GM12878 (cell line): Measurements from ENCODE around the gene PDGFA. TPM values are rescaled to one million over a fixed set of nuclear protein-coding genes. Genes with fewer than 3 reads are reported as not detected.

Experiments
- BMI1 ChIP-seq: fragments of 450-650 bp; IDR thresholded peaks from 2 replicates; pipeline ENCODE4 v1.6.1; 2016; ENCODE audit warnings: mild to moderate bottlenecking, moderate library complexity, borderline replicate concordance
- CHD1 ChIP-seq: IDR thresholded peaks from 2 replicates; pipeline ENCODE4 v1.6.1; 2012; ENCODE audit warnings: low read depth, low read length, improper control_type of control experiment
- CHD4 ChIP-seq: fragments of 200-600 bp; sonication (generic); IDR thresholded peaks from 2 replicates; pipeline ENCODE4 v1.6.1; 2016; ENCODE audit warnings: mild to moderate bottlenecking
- IKZF1 ChIP-seq: fragments of 450-650 bp; conservative IDR thresholded peaks from 2 replicates; pipeline ENCODE4 v1.6.1; 2017; ENCODE audit warnings: antibody characterized with exemption, mild to moderate bottlenecking
- IRF3 ChIP-seq: fragments of 450-650 bp; IDR thresholded peaks from 2 replicates; pipeline ENCODE4 v1.6.1; 2014; ENCODE audit warnings: mild to moderate bottlenecking
- KDM1A ChIP-seq: fragments of 200-600 bp; sonication (generic); IDR thresholded peaks from 2 replicates; pipeline ENCODE4 v1.6.1; 2016; ENCODE audit warnings: borderline replicate concordance
- MXI1 ChIP-seq: fragments of 150-350 bp; IDR thresholded peaks from 2 replicates; pipeline ENCODE4 v1.6.1; 2011; ENCODE audit warnings: low read depth, mild to moderate bottlenecking, inconsistent platforms, low read length, improper control_type of control experiment
- SP1 ChIP-seq: IDR thresholded peaks from one replicate; pipeline ENCODE4 v1.6.1; 2011; ENCODE audit warnings: low read depth, low read length
- TBL1XR1 ChIP-seq: IDR thresholded peaks from 2 replicates; pipeline ENCODE4 v1.6.1; 2012; ENCODE audit warnings: low read depth, low read length, improper control_type of control experiment
- WRNIP1 ChIP-seq: IDR thresholded peaks from 2 replicates; pipeline ENCODE4 v1.6.1; 2011; ENCODE audit warnings: low read depth, low read length, improper control_type of control experiment, borderline replicate concordance
- polyA plus RNA-seq, 11 experiments: library from polyadenylated mRNA; depleted of rRNA in 4 of 11; unstranded in 6 of 11; stranded (reverse) in 5 of 11; fragments of >200 nt; fragmentation: Nextera tagmentation in 4 of 11; fragmentation: Illumina TruSeq in 1 of 11; extraction: Ambion mirVana in 4 of 11; extraction: Trizol in 1 of 11; gene quantifications; 1 replicate in 1 of 11; 2 replicates in 10 of 11; pipeline versions ENCODE4 v1.2.1 to v1.2.3, GENCODE V29; 2011 to 2016; ENCODE audit warnings: inconsistent platforms in 2 of 11, missing spikeins in 2 of 11, low read depth in 1 of 11
- total RNA-seq, 4 experiments: library from RNA; depleted of rRNA in 3 of 4; stranded (reverse); fragments of >200 nt in 3 of 4; fragmentation: Illumina TruSeq in 1 of 4; extraction: Trizol in 1 of 4; gene quantifications; 2 replicates each; pipeline versions ENCODE4 v1.2.1 to v1.2.3, GENCODE V29; 2013 to 2021
- TF ChIP-seq, protein P1 (sequence below): IDR thresholded peaks from 2 replicates; pipeline ENCODE4 v1.6.1; 2012; ENCODE audit warnings: low read depth, low read length, improper control_type of control experiment
- TF ChIP-seq, protein P2 (sequence below): IDR thresholded peaks from 2 replicates; pipeline ENCODE4 v1.6.1; 2011; ENCODE audit warnings: low read depth, mild to moderate bottlenecking, low read length, moderate library complexity, borderline replicate concordance; ENCODE audit errors: extremely low read depth

The PDGFA gene
- total and polyA plus RNA-seq, 10 of the 15 experiments (the other 5 are each of a cell fraction or from before 2014, with no cell fraction given), result 2.5 to 10.0 (median 5.6) TPM

GRCh38 chr7:524800-525199, 5.2 kb upstream of the PDGFA start (continued):
- no peak for TF ChIP-seq IRF3
- TF ChIP-seq WRNIP1, result no peak
- no peak for TF ChIP-seq MXI1
- no peak for TF ChIP-seq CHD1
- TF ChIP-seq TBL1XR1, result no peak
- TF ChIP-seq IKZF1, result no peak
- no peak for TF ChIP-seq SP1
- no peak for TF ChIP-seq KDM1A
- TF ChIP-seq CHD4, result no peak
- TF ChIP-seq BMI1, result no peak
- TF ChIP-seq, protein P1, sequence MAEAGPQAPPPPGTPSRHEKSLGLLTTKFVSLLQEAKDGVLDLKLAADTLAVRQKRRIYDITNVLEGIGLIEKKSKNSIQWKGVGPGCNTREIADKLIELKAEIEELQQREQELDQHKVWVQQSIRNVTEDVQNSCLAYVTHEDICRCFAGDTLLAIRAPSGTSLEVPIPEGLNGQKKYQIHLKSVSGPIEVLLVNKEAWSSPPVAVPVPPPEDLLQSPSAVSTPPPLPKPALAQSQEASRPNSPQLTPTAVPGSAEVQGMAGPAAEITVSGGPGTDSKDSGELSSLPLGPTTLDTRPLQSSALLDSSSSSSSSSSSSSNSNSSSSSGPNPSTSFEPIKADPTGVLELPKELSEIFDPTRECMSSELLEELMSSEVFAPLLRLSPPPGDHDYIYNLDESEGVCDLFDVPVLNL, result no peak
- TF ChIP-seq, protein P2, sequence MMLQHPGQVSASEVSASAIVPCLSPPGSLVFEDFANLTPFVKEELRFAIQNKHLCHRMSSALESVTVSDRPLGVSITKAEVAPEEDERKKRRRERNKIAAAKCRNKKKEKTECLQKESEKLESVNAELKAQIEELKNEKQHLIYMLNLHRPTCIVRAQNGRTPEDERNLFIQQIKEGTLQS, result no peak
